NCI-H2227 (cell line): ENCODE data around the gene PMAIP1.
"Not testable (repeated sequence)": the region's sequence is repeated elsewhere in the genome, so short reads cannot be mapped to it uniquely, and the experiment has no call there.

Source experiments
- DNase-seq: peaks from one replicate; lab custom pipeline; 2025; ENCODE audit not compliant: unreplicated experiment; lab: John Stamatoyannopoulos, UW

The PMAIP1 gene

GRCh38 chr18:59884351-59884750 lies 15.4 kb upstream of the PMAIP1 start:
- DNase-seq = no peak

GRCh38 chr18:59885579-59886163 lies 14.1 kb upstream of the PMAIP1 start:
- no peak for DNase-seq

GRCh38 chr18:59886399-59886798 lies 13.4 kb upstream of the PMAIP1 start:
- DNase-seq = not testable (repeated sequence)

GRCh38 chr18:59892123-59892522 lies 7.7 kb upstream of the PMAIP1 start:
- no peak for DNase-seq

GRCh38 chr18:59893971-59894370 lies 5.8 kb upstream of the PMAIP1 start:
- no peak for DNase-seq

GRCh38 chr18:59897321-59897954 lies 2.4 kb upstream of the PMAIP1 start:
- DNase-seq = no peak

- DNase-seq = no peak
These were observed 1.7 kb upstream of the PMAIP1 start for GRCh38 chr18:59898093-59898492.

- DNase-seq = no peak
These were observed 1.0 kb upstream of the PMAIP1 start for GRCh38 chr18:59898609-59899297.

- DNase-seq = peak; percentile 59
These were observed 679 bp downstream of the PMAIP1 start for GRCh38 chr18:59900222-59901128.

GRCh38 chr18:59902131-59902992 lies 2.6 kb downstream of the PMAIP1 start:
- no peak for DNase-seq

GRCh38 chr18:59902993-59903610 lies 3.3 kb downstream of the PMAIP1 start:
- no peak for DNase-seq

GRCh38 chr18:59904011-59904601 lies 4.3 kb downstream of the PMAIP1 start:
- DNase-seq = no peak

- DNase-seq = no peak
These were observed 5.9 kb downstream of the PMAIP1 start for GRCh38 chr18:59905686-59906091.

- no peak for DNase-seq
These were observed 6.4 kb downstream of the PMAIP1 start for GRCh38 chr18:59906203-59906602.

GRCh38 chr18:59907172-59907571 lies 7.4 kb downstream of the PMAIP1 start:
- no peak for DNase-seq

GRCh38 chr18:59907660-59908059 lies 7.9 kb downstream of the PMAIP1 start:
- DNase-seq = no peak

GRCh38 chr18:59908799-59909198 lies 9.0 kb downstream of the PMAIP1 start:
- DNase-seq = no peak

- no peak for DNase-seq
These were observed 9.7 kb downstream of the PMAIP1 start for GRCh38 chr18:59909289-59910036.

GRCh38 chr18:59910967-59911366 lies 11.2 kb downstream of the PMAIP1 start:
- DNase-seq = no peak
